ENCODE data around the gene ALDH18A1.

Gene ALDH18A1

DNA sequence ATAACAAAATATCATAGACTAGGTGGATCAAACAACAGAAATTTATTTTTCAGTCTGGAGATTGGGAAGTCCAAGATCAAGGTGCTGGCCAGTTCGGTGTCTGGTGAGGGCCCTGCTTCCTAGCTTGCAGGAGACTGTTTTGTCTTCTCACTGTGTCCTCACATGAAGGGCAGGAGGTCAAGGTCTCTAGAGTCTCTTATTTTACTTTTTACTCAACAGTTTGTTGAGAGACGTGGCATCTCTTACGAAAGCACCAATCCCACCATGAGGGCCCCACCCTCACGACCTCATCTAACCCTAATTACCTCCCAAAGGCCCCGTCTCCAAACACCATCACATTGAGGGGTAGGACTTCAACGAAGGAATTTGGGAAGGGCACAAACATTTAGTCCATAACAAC is 54.1 kb downstream of the ALDH18A1 start:
- 0 out of 2 replicates have a peak, but pooled peaks cover 2% of the 10 kb centered on the region for H3K36me3 ChIP-seq (ENCODE audit: insufficient read depth, low read length)
- no peak overlapping the region for H3K4me3 ChIP-seq (ENCODE audit: low read depth, low read length, poor library complexity, severe bottlenecking)
- no peak overlapping the region for H3K4me2 ChIP-seq (ENCODE audit: low read length)
- no peaks in the 10 kb centered on the region for H3K4me1 ChIP-seq (ENCODE audit: insufficient read depth, low read length, severe bottlenecking)
- no peak overlapping the region for H3K9ac ChIP-seq (ENCODE audit: low read length)
- H4K20me1 ChIP-seq (ENCODE audit: insufficient read depth, low read length): no peaks in the 10 kb centered on the region
- no peaks in the 10 kb centered on the region for H3K9me3 ChIP-seq (ENCODE audit: low read length)
- H3K9me2 ChIP-seq (ENCODE audit: low read depth, low read length): no peaks in the 10 kb centered on the region
- no peaks in the 10 kb centered on the region for H3K79me2 ChIP-seq (ENCODE audit: insufficient read depth, low read length)
- no peaks in the 10 kb centered on the region for H3F3A ChIP-seq (ENCODE audit: insufficient read depth, low read length)
- H3K27me3 ChIP-seq (ENCODE audit: insufficient read depth, low read length): no peaks in the 10 kb centered on the region
- no peak overlapping the region for H2AFZ ChIP-seq (ENCODE audit: low read length)
- TF ChIP-seq EZH2 (IDR thresholded peaks at IDR 0.05; ENCODE audit: borderline replicate concordance, low read length): no peak
- TF ChIP-seq, protein P1, sequence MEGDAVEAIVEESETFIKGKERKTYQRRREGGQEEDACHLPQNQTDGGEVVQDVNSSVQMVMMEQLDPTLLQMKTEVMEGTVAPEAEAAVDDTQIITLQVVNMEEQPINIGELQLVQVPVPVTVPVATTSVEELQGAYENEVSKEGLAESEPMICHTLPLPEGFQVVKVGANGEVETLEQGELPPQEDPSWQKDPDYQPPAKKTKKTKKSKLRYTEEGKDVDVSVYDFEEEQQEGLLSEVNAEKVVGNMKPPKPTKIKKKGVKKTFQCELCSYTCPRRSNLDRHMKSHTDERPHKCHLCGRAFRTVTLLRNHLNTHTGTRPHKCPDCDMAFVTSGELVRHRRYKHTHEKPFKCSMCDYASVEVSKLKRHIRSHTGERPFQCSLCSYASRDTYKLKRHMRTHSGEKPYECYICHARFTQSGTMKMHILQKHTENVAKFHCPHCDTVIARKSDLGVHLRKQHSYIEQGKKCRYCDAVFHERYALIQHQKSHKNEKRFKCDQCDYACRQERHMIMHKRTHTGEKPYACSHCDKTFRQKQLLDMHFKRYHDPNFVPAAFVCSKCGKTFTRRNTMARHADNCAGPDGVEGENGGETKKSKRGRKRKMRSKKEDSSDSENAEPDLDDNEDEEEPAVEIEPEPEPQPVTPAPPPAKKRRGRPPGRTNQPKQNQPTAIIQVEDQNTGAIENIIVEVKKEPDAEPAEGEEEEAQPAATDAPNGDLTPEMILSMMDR (IDR thresholded peaks at IDR 0.05; ENCODE audit: low read length): no peak
- H3K27ac ChIP-seq (ENCODE audit: low read depth, low read length, poor library complexity, severe bottlenecking): no peak overlapping the region

DNA sequence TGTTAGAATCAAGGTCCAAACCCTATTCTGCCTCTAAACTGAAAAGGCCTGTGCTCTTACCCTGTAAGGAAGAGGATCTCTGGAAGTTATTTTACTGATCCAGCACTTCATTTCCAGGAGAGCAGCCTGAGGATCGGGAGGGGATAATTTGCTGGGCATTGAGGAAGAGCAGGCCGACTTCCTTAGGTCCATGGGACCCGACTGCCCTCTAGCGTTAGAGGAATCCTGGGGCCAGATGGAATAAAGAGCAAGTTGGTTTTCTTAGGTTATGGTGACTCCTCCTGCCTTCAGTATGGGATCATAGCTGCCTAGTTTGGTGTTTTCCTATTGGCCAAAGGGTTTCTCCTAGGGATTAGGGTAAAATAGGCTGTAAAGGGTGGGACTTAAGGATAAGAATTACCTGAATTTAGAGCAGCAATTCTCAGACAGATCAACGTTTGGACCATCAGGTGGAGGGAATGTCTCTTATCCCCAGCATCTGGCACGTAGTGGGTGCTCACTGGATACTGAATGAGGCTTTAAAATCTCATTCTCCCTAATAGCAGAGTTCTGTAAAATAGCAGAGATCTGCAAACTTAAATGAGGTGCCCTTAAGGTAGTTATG is 55.3 kb downstream of the ALDH18A1 start:
- Histone ChIP-seq H4K20me1 (ENCODE audit: insufficient read depth, low read length) (no peaks in the 10 kb centered on the region), H3K9me2 (ENCODE audit: low read depth, low read length) (no peaks in the 10 kb centered on the region), H3K9ac (ENCODE audit: low read length) (no peak overlapping the region), H3K79me2 (ENCODE audit: insufficient read depth, low read length) (no peaks in the 10 kb centered on the region), H3K27me3 (ENCODE audit: insufficient read depth, low read length) (no peaks in the 10 kb centered on the region), H3K4me2 (ENCODE audit: low read length) (no peak overlapping the region), H3K36me3 (ENCODE audit: insufficient read depth, low read length) (no peaks in the 10 kb centered on the region), H3K4me1 (ENCODE audit: insufficient read depth, low read length, severe bottlenecking) (no peaks in the 10 kb centered on the region), H3K9me3 (ENCODE audit: low read length) (no peaks in the 10 kb centered on the region), H3F3A (ENCODE audit: insufficient read depth, low read length) (no peaks in the 10 kb centered on the region), H3K27ac (ENCODE audit: low read depth, low read length, poor library complexity, severe bottlenecking) (no peak overlapping the region), H3K4me3 (ENCODE audit: low read depth, low read length, poor library complexity, severe bottlenecking) (no peak overlapping the region), H2AFZ (ENCODE audit: low read length) (no peak overlapping the region)
- TF ChIP-seq EZH2 (IDR thresholded peaks at IDR 0.05; ENCODE audit: borderline replicate concordance, low read length): no peak
- TF ChIP-seq, protein P1 (IDR thresholded peaks at IDR 0.05; ENCODE audit: low read length): peak; percentile 70

DNA sequence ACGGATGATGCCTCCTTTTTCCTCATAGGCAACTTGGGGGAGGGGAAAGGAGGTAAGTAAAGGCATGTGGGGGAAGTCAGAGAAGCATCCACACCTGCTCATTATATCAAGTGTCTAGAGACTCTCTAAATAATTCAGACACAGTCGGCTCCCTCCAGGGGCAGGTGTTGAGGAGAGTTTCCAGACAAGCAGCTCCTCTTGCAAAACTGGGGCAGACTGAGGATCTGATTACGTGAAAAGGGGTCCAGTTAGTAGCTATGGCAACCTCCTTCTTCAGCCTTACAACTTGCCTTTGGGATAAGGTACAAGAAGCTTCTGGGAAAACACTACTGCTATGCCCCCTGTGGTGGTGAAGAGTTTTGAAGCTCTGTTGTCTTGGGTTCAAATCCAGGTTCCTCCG is 56.4 kb downstream of the ALDH18A1 start:
- Histone ChIP-seq H3F3A (ENCODE audit: insufficient read depth, low read length) (no peaks in the 10 kb centered on the region), H3K79me2 (ENCODE audit: insufficient read depth, low read length) (no peaks in the 10 kb centered on the region), H3K4me3 (ENCODE audit: low read depth, low read length, poor library complexity, severe bottlenecking) (no peak overlapping the region), H4K20me1 (ENCODE audit: insufficient read depth, low read length) (no peaks in the 10 kb centered on the region), H3K27me3 (ENCODE audit: insufficient read depth, low read length) (no peaks in the 10 kb centered on the region), H3K27ac (ENCODE audit: low read depth, low read length, poor library complexity, severe bottlenecking) (no peak overlapping the region), H3K9me2 (ENCODE audit: low read depth, low read length) (no peaks in the 10 kb centered on the region), H2AFZ (ENCODE audit: low read length) (no peak overlapping the region), H3K4me2 (ENCODE audit: low read length) (no peak overlapping the region), H3K9me3 (ENCODE audit: low read length) (no peaks in the 10 kb centered on the region), H3K9ac (ENCODE audit: low read length) (no peak overlapping the region), H3K36me3 (ENCODE audit: insufficient read depth, low read length) (no peaks in the 10 kb centered on the region), H3K4me1 (ENCODE audit: insufficient read depth, low read length, severe bottlenecking) (no peaks in the 10 kb centered on the region)
- TF ChIP-seq, protein P1 (IDR thresholded peaks at IDR 0.05; ENCODE audit: low read length): no peak

All from OCI-LY1 (cell line).